ENCODE results near the gene GPR150.
"Not testable (repeated sequence)": the region's sequence is repeated elsewhere in the genome, so short reads cannot be mapped to it uniquely, and the experiment has no call there.

GPR150 gene

GRCh38 chr5:95624368-95624767, 4.5 kb downstream of the GPR150 start:
- no peak for DNase-seq

- DNase-seq = no peak
Observed at GRCh38 chr5:95626701-95627100, 6.8 kb downstream of the GPR150 start.

GRCh38 chr5:95627971-95628810, 8.3 kb downstream of the GPR150 start:
- DNase-seq = no peak

- DNase-seq = no peak
Observed at GRCh38 chr5:95628933-95629332, 9.0 kb downstream of the GPR150 start.

- DNase-seq = no peak
Observed at GRCh38 chr5:95630394-95630917, 10.6 kb downstream of the GPR150 start.

GRCh38 chr5:95631255-95631958, 11.5 kb downstream of the GPR150 start:
- no peak for DNase-seq

- peak; percentile 35 for DNase-seq
Observed at GRCh38 chr5:95631991-95632675, 12.2 kb downstream of the GPR150 start.

GRCh38 chr5:95632942-95633341, 13.1 kb downstream of the GPR150 start:
- DNase-seq = not testable (repeated sequence)

GRCh38 chr5:95633671-95634070, 13.8 kb downstream of the GPR150 start:
- no peak for DNase-seq

GRCh38 chr5:95634081-95634480, 14.2 kb downstream of the GPR150 start:
- DNase-seq = no peak

- DNase-seq = no peak
Observed at GRCh38 chr5:95638632-95639031, 18.7 kb downstream of the GPR150 start.

- DNase-seq = no peak
Observed at GRCh38 chr5:95641741-95642220, 21.9 kb downstream of the GPR150 start.

- no peak for DNase-seq
Observed at GRCh38 chr5:95643152-95643551, 23.3 kb downstream of the GPR150 start.

GRCh38 chr5:95644351-95645042, 24.6 kb downstream of the GPR150 start:
- DNase-seq = peak; percentile 42

GRCh38 chr5:95646226-95646568, 26.3 kb downstream of the GPR150 start:
- DNase-seq = not testable (repeated sequence)

GRCh38 chr5:95646569-95647431, 26.9 kb downstream of the GPR150 start, which contains the start of gene RFESD:
Gene RFESD, plus strand, starts transcription at chr5:95646777. Its CDS starts 5,495 bp downstream, at chr5:95652272.
- DNase-seq = peak; percentile 95

GRCh38 chr5:95647886-95648860, 28.3 kb downstream of the GPR150 start:
- DNase-seq = no peak

- no peak for DNase-seq
Observed at GRCh38 chr5:95649274-95649673, 29.4 kb downstream of the GPR150 start.

GRCh38 chr5:95649842-95650620, 30.1 kb downstream of the GPR150 start:
- no peak for DNase-seq
